Inflammatory macrophage (primary cell): ENCODE data around the gene NPW.
"Not testable (repeated sequence)": the region's sequence is repeated elsewhere in the genome, so short reads cannot be mapped to it uniquely, and the experiment has no call there.

Experiments
- DNase-seq, 2 donors: peaks; one replicate each; pipeline ENCODE4 v3.0.0-alpha.2; 2020 to 2022

Gene NPW

GRCh38 chr16:2002406-2003230, 17.0 kb upstream of the NPW start:
- no peak for DNase-seq

- DNase-seq: no peak
These were observed 16.3 kb upstream of the NPW start for GRCh38 chr16:2003231-2003826.

GRCh38 chr16:2003827-2004641, 15.6 kb upstream of the NPW start:
- DNase-seq: peak; percentile 90 to 92

GRCh38 chr16:2004795-2005517, 14.6 kb upstream of the NPW start:
- peak; percentile 60 to 67 for DNase-seq

GRCh38 chr16:2005646-2006045, 13.9 kb upstream of the NPW start:
- DNase-seq: peak; percentile 62 to 73

GRCh38 chr16:2006317-2006716, 13.3 kb upstream of the NPW start:
- DNase-seq: no peak

GRCh38 chr16:2007081-2007836, 12.3 kb upstream of the NPW start:
- no peak for DNase-seq

GRCh38 chr16:2008009-2008526, 11.5 kb upstream of the NPW start:
- no peak for DNase-seq

- no peak for DNase-seq
These were observed 10.9 kb upstream of the NPW start for GRCh38 chr16:2008631-2009163.

- DNase-seq: no peak
These were observed 10.3 kb upstream of the NPW start for GRCh38 chr16:2009164-2009711.

GRCh38 chr16:2009791-2010510, 9.6 kb upstream of the NPW start, which contains the start of gene ZNF598:
TSS of gene ZNF598 (minus strand) at chr16:2009821.
- peak; percentile 84 to 92 for DNase-seq

GRCh38 chr16:2011726-2012125, 7.9 kb upstream of the NPW start:
- DNase-seq: not testable (repeated sequence)

- DNase-seq: no peak
These were observed 6.1 kb upstream of the NPW start for GRCh38 chr16:2013527-2013926.

GRCh38 chr16:2015117-2015946, 4.3 kb upstream of the NPW start:
- DNase-seq: peak; percentile 79 to 93

- no peak for DNase-seq
These were observed 3.7 kb upstream of the NPW start for GRCh38 chr16:2015947-2016208.

- no peak for DNase-seq
These were observed 3.1 kb upstream of the NPW start for GRCh38 chr16:2016407-2016922.

- peak in 1 of 2 donors; percentile 4 for DNase-seq
These were observed 591 bp downstream of the NPW start for GRCh38 chr16:2019921-2020831.

GRCh38 chr16:2022723-2023091, 3.1 kb downstream of the NPW start:
- peak in 1 of 2 donors; percentile 30 for DNase-seq
